NCI-H1092 treated with DMSO at 0.1 percent for 48 hours (cell line): Measurements from ENCODE around the gene ADAMTS6.

Experiments
- DNase-seq: peaks from one replicate; lab custom pipeline; 2025; lab: John Stamatoyannopoulos, UW

The ADAMTS6 gene

DNA sequence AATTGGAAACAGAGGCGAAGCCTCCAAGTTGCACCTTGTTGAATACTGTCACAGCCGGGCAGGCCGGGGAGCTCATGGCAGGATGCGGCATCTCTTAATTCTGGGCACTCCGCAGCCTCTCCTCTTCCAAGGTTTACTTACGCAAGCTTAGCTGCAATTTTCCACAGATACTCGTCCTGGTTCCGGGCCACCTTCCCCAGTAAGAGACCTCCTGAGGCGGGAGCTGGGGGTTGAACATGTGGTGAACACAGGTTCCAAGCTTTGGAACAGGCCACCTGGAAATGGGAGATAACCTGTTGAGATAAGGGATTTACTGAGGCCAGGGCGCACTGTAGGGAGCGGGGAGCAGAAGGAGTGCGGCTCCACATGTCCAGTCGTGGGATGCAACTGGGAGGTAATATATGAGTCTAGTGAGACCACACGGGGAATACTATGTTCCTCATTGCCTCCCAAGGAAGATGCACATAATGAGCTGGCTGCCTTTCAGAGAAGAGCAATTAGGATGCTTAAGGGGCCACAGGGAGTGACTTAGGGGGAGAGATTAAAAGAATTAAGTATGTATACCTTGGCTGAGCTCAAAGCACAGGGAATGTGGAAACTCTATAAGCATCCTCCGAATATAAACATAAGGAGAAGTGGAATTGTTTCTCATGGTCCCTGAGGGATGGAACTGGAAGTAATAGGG is 377.8 kb downstream of the ADAMTS6 start:
- DNase-seq, result no peak

DNA sequence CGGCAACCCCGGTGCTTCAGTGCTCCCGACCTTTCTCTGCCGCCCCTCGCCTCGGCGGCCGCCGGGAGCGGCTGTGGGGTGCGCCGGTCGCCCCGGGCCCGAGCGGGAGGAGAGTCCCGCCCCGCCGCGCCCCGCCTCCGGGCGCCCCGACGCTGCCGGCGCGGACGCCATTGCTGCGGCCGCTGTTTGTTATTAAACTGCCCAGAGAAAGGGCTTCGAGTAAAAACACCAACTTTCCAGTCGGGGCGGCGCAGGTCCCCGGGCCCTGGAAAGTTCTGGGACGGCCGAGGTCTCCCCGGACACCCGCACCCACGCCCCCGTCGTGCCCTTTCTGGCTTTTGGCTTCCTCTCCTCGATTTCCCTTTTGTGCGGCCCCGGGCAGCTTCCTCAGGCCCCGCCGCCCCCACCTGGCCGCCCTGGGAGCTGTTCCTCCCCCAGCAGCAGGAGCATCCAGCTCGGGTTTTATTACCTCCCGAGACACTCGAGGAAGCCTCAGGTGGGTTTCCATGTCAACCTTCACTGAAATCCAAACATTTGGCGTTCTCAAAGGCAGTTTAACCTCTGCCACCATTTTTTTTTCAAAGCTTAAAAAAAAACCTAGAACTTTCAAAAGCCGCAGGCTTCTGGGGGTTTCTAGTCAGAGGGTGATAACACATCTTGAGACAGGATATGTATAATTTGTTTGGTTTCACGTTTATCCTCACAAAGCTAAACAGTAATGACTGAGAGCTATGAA is 378.6 kb downstream of the ADAMTS6 start:
- DNase-seq, result peak; percentile 84

- DNase-seq, result peak; percentile 51
Observed at GRCh38 chr5:65102371-65102975, 379.2 kb downstream of the ADAMTS6 start.

DNA sequence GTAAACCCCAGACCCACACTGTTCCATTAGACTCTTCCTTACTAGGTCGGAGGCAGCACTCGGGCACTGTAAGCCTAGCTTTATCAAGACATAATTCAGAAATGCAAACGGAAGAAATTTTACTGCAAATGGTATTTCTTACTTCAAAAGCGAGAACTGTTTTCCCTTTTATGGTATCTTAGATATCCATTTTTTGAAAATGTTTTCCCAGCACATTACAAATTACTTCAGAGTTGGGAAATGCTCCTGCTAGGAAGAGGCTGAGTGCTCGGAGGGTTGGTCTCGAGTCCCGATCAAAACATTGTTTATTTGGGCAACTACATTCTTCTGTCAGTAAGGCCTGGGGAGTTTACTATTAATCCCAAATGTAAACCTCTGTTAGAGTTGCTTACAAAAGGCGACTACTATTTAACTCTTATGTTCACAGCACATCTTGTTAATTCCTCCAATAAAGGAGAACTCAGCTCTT is 380.1 kb downstream of the ADAMTS6 start:
- DNase-seq, result no peak

- peak; percentile 55 for DNase-seq
Observed at GRCh38 chr5:65100911-65101631, 380.6 kb downstream of the ADAMTS6 start.
